GM12878 (cell line): ENCODE measurements around the gene OVCA2. TPM values are rescaled to one million over a fixed set of nuclear protein-coding genes. Genes with fewer than 3 reads are reported as not detected.

Experiments used
- ATF3 ChIP-seq: IDR thresholded peaks from 2 replicates; pipeline ENCODE4 v1.6.1; 2011; ENCODE audit warnings: low read depth, mild to moderate bottlenecking, low read length, moderate library complexity, borderline replicate concordance; ENCODE audit errors: extremely low read depth
- BCL3 ChIP-seq: IDR thresholded peaks from 2 replicates; pipeline ENCODE4 v1.6.1; 2011; ENCODE audit warnings: borderline replicate concordance, low read depth, mild to moderate bottlenecking, moderate library complexity, low read length; ENCODE audit not compliant: insufficient read depth, poor library complexity, severe bottlenecking
- E2F8 ChIP-seq: fragments of 450-650 bp; IDR thresholded peaks from 2 replicates; pipeline ENCODE4 v1.6.1; 2018; ENCODE audit warnings: mild to moderate bottlenecking, low read depth, moderate library complexity; ENCODE audit not compliant: partially characterized antibody
- EZH2 ChIP-seq: IDR thresholded peaks from 2 replicates; pipeline ENCODE4 v1.6.1; 2012; ENCODE audit warnings: low read depth, mild to moderate bottlenecking, control low read depth, inconsistent platforms, low read length, borderline replicate concordance; ENCODE audit not compliant: control insufficient read depth
- IKZF1 ChIP-seq: fragments of 450-650 bp; conservative IDR thresholded peaks from 2 replicates; pipeline ENCODE4 v1.6.1; 2017; ENCODE audit warnings: antibody characterized with exemption, mild to moderate bottlenecking
- IKZF2 ChIP-seq, 2 experiments: fragments of 450-650 bp; IDR thresholded peaks; 2 replicates each; pipeline ENCODE4 v1.6.1; 2017; ENCODE audit warnings: mild to moderate bottlenecking in 2 of 2, moderate library complexity in 2 of 2
- IRF5 ChIP-seq: fragments of 450-650 bp; IDR thresholded peaks from 2 replicates; pipeline ENCODE4 v1.6.1; 2017; ENCODE audit warnings: borderline replicate concordance
- KAT2A ChIP-seq: conservative IDR thresholded peaks from 2 replicates; pipeline ENCODE4 v1.6.1; 2011; ENCODE audit warnings: low read depth, low read length; ENCODE audit not compliant: control insufficient read depth
- KDM1A ChIP-seq: fragments of 200-600 bp; sonication (generic); IDR thresholded peaks from 2 replicates; pipeline ENCODE4 v1.6.1; 2016; ENCODE audit warnings: borderline replicate concordance
- MLLT1 ChIP-seq: fragments of 450-650 bp; IDR thresholded peaks from 2 replicates; pipeline ENCODE4 v1.6.1; 2016; ENCODE audit warnings: mild to moderate bottlenecking
- PRDM15 ChIP-seq: fragments of 450-650 bp; formaldehyde crosslinking; IDR thresholded peaks from 2 replicates; pipeline ENCODE4 v1.4.0; 2020; ENCODE audit warnings: mild to moderate bottlenecking, moderate library complexity
- RAD21 ChIP-seq: IDR thresholded peaks from 2 replicates; pipeline ENCODE4 v1.6.1; 2011; ENCODE audit warnings: mild to moderate bottlenecking, low read depth, low read length, moderate library complexity; ENCODE audit not compliant: insufficient read depth
- RCOR1 ChIP-seq: conservative IDR thresholded peaks from 2 replicates; pipeline ENCODE4 v1.6.1; 2012; ENCODE audit warnings: low read depth, low read length, improper control_type of control experiment
- RELA ChIP-seq: fragments of 450-650 bp; IDR thresholded peaks from 2 replicates; pipeline ENCODE4 v1.8.0; 2014; ENCODE audit warnings: borderline replicate concordance; ENCODE audit not compliant: partially characterized antibody
- SP1 ChIP-seq: IDR thresholded peaks from one replicate; pipeline ENCODE4 v1.6.1; 2011; ENCODE audit warnings: low read depth, low read length
- SREBF2 ChIP-seq: IDR thresholded peaks from 2 replicates; pipeline ENCODE4 v1.6.1; 2012; ENCODE audit warnings: mild to moderate bottlenecking, low read length
- SRF ChIP-seq, 2 experiments: IDR thresholded peaks; 2 replicates each; pipeline ENCODE4 v1.6.1; 2011; ENCODE audit warnings: low read depth in 2 of 2, low read length in 2 of 2, mild to moderate bottlenecking in 1 of 2, moderate library complexity in 1 of 2
- TAF1 ChIP-seq: IDR thresholded peaks from 2 replicates; pipeline ENCODE4 v1.6.1; 2011; ENCODE audit warnings: mild to moderate bottlenecking, low read depth, low read length, borderline replicate concordance
- YBX1 ChIP-seq: fragments of 450-650 bp; IDR thresholded peaks from 2 replicates; pipeline ENCODE4 v1.6.1; 2016; ENCODE audit warnings: antibody characterized with exemption
- polyA plus RNA-seq, 11 experiments: library from polyadenylated mRNA; depleted of rRNA in 4 of 11; unstranded in 6 of 11; stranded (reverse) in 5 of 11; fragments of >200 nt; fragmentation: Nextera tagmentation in 4 of 11; fragmentation: Illumina TruSeq in 1 of 11; extraction: Ambion mirVana in 4 of 11; extraction: Trizol in 1 of 11; gene quantifications; 1 replicate in 1 of 11; 2 replicates in 10 of 11; pipeline versions ENCODE4 v1.2.1 to v1.2.3, GENCODE V29; 2011 to 2016; ENCODE audit warnings: inconsistent platforms in 2 of 11, missing spikeins in 2 of 11, low read depth in 1 of 11
- total RNA-seq, 4 experiments: library from RNA; depleted of rRNA in 3 of 4; stranded (reverse); fragments of >200 nt in 3 of 4; fragmentation: Illumina TruSeq in 1 of 4; extraction: Trizol in 1 of 4; gene quantifications; 2 replicates each; pipeline versions ENCODE4 v1.2.1 to v1.2.3, GENCODE V29; 2013 to 2021

The OVCA2 gene
- total and polyA plus RNA-seq, 10 of the 15 experiments (the other 5 are each of a cell fraction or from before 2014, with no cell fraction given), result 6.1 to 75.3 (median 40.7) TPM

GRCh38 chr17:2062571-2063183 lies 20.9 kb downstream of the OVCA2 start (continued):
- TF ChIP-seq BCL3, result peak; percentile 78
- no peak for TF ChIP-seq IRF5
- no peak for TF ChIP-seq MLLT1
- TF ChIP-seq TAF1, result no peak
- no peak for TF ChIP-seq SP1
- no peak for TF ChIP-seq SRF (IDR thresholded peaks at IDR 0.05; ENCODE audit: low read depth in 2 of 2, low read length in 2 of 2)
- no peak for TF ChIP-seq E2F8
- no peak for TF ChIP-seq KDM1A
- TF ChIP-seq EZH2, result no peak
- no peak for TF ChIP-seq IKZF2 (IDR thresholded peaks at IDR 0.05)
- no peak for TF ChIP-seq YBX1
- no peak for TF ChIP-seq SREBF2
- TF ChIP-seq RELA, result no peak
- TF ChIP-seq RCOR1, result no peak
- TF ChIP-seq RAD21, result no peak
- no peak for TF ChIP-seq KAT2A
- no peak for TF ChIP-seq PRDM15 (CRISPR knock-in tag)
- no peak for TF ChIP-seq IKZF1
- TF ChIP-seq ATF3, result no peak
